Sigmoid colon (tissue), 4 donors: Measurements from ENCODE around the gene LRRC10.

Experiments
- CTCF ChIP-seq, 4 experiments: fragments of 450-650 bp in 3 of 4; fragments of 200-600 bp in 1 of 4; IDR thresholded peaks; one replicate each; pipeline ENCODE4 v1.5.1; 2016 to 2019; ENCODE audit warnings: antibody characterized with exemption in 4 of 4, mild to moderate bottlenecking in 3 of 4, moderate library complexity in 2 of 4
- EP300 ChIP-seq, 4 donors: sonication (generic); formaldehyde crosslinking; IDR thresholded peaks; one replicate each; pipeline ENCODE4 v1.6.1; 2017; ENCODE audit warnings: antibody characterized with exemption in 4 of 4
- POLR2A ChIP-seq, 2 donors: fragments of 450-650 bp; IDR thresholded peaks; one replicate each; pipeline ENCODE4 v1.6.1; 2016; ENCODE audit warnings: antibody characterized with exemption in 2 of 2, mild to moderate bottlenecking in 2 of 2, moderate library complexity in 2 of 2
- POLR2AphosphoS5 ChIP-seq, 4 donors: sonication (generic); formaldehyde crosslinking; IDR thresholded peaks; one replicate each; pipeline ENCODE4 v1.6.1; 2017; ENCODE audit warnings: antibody characterized with exemption in 4 of 4

GRCh38 chr12:69633061-69633460, 22.4 kb upstream of the LRRC10 start:
- no peak for TF ChIP-seq POLR2A (IDR thresholded peaks at IDR 0.05)
- no peak for TF ChIP-seq CTCF (IDR thresholded peaks at IDR 0.05)
- no peak for TF ChIP-seq EP300 (IDR thresholded peaks at IDR 0.05)
- no peak for TF ChIP-seq POLR2AphosphoS5 (IDR thresholded peaks at IDR 0.05)
